ENCODE results near the gene LBH. TPM values are rescaled to one million over a fixed set of nuclear protein-coding genes. Genes with fewer than 3 reads are reported as not detected.

The LBH gene
- total RNA-seq, 1 donor from 2014 or later, result 137 TPM

DNA sequence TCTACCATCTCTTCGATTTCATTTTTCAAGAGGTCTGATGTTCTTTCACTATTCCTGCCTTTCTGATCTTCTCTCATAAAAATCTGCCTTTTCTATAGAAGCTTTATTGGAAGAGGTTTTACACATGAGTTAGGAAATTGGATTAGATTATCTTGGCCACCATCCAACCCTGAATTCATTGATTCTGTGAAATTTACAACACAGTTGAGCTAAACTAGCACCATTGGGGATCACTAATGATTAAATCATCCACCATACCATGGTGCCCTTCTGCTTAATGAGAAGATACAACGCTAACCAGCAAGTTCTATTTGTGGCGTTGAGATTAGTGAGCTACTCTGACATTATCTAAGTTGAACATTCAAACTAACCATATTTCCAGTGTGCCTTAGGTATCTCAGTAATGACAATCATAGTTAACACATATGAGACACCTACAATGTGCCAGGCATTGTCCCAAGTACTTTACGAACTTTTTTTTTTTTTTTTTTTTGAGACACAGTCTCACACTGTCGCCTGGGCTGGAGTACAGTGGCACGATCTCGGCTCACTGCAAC, 17.3 kb upstream of the LBH start:
- no peak overlapping the region for H3K27ac Mint-ChIP-seq (ENCODE audit: unreplicated experiment)
- no peaks in the 10 kb centered on the region for H3K36me3 Mint-ChIP-seq (ENCODE audit: low read depth, unreplicated experiment)
- no peaks in the 10 kb centered on the region for H3K9me3 Mint-ChIP-seq (ENCODE audit: unreplicated experiment)
- no peak overlapping the region for H3K4me3 Mint-ChIP-seq (ENCODE audit: unreplicated experiment)
- H3K4me1 Mint-ChIP-seq (ENCODE audit: unreplicated experiment), result peaks cover 4% of the 10 kb centered on the region
- no peak for DNase-seq (ENCODE audit: low spot score)
- TF ChIP-seq, protein P1, sequence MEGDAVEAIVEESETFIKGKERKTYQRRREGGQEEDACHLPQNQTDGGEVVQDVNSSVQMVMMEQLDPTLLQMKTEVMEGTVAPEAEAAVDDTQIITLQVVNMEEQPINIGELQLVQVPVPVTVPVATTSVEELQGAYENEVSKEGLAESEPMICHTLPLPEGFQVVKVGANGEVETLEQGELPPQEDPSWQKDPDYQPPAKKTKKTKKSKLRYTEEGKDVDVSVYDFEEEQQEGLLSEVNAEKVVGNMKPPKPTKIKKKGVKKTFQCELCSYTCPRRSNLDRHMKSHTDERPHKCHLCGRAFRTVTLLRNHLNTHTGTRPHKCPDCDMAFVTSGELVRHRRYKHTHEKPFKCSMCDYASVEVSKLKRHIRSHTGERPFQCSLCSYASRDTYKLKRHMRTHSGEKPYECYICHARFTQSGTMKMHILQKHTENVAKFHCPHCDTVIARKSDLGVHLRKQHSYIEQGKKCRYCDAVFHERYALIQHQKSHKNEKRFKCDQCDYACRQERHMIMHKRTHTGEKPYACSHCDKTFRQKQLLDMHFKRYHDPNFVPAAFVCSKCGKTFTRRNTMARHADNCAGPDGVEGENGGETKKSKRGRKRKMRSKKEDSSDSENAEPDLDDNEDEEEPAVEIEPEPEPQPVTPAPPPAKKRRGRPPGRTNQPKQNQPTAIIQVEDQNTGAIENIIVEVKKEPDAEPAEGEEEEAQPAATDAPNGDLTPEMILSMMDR (IDR thresholded peaks at IDR 0.05; ENCODE audit: unreplicated experiment), result no peak
- H3K27me3 Mint-ChIP-seq (ENCODE audit: unreplicated experiment), result no peaks in the 10 kb centered on the region

DNA sequence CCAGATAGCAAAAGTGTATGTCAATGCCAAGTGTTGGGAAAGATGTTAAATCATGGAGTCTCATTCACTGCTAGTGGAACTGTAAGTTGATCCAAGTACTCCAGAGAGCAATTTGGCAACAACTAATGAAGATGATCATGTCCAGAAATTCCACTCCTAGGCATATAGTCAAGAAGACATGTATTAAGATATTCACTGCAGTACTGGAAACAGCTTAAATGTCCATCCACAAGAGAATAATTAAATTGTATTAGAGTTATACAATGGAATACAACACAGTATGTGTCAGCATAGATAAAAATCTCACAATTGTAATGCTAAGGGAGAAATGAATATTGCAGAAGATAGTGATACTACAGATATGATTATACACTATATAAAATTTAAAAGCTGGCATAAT, 15.2 kb upstream of the LBH start:
- DNase-seq (ENCODE audit: low spot score), result no peak
- peaks cover 3% of the 10 kb centered on the region for H3K27me3 Mint-ChIP-seq (ENCODE audit: unreplicated experiment)
- TF ChIP-seq, protein P1 (IDR thresholded peaks at IDR 0.05; ENCODE audit: unreplicated experiment), result no peak
- no peaks in the 10 kb centered on the region for H3K36me3 Mint-ChIP-seq (ENCODE audit: low read depth, unreplicated experiment)
- no peak overlapping the region for H3K4me3 Mint-ChIP-seq (ENCODE audit: unreplicated experiment)
- no peak overlapping the region for H3K27ac Mint-ChIP-seq (ENCODE audit: unreplicated experiment)
- H3K4me1 Mint-ChIP-seq (ENCODE audit: unreplicated experiment), result peaks cover 4% of the 10 kb centered on the region
- no peaks in the 10 kb centered on the region for H3K9me3 Mint-ChIP-seq (ENCODE audit: unreplicated experiment)

DNA sequence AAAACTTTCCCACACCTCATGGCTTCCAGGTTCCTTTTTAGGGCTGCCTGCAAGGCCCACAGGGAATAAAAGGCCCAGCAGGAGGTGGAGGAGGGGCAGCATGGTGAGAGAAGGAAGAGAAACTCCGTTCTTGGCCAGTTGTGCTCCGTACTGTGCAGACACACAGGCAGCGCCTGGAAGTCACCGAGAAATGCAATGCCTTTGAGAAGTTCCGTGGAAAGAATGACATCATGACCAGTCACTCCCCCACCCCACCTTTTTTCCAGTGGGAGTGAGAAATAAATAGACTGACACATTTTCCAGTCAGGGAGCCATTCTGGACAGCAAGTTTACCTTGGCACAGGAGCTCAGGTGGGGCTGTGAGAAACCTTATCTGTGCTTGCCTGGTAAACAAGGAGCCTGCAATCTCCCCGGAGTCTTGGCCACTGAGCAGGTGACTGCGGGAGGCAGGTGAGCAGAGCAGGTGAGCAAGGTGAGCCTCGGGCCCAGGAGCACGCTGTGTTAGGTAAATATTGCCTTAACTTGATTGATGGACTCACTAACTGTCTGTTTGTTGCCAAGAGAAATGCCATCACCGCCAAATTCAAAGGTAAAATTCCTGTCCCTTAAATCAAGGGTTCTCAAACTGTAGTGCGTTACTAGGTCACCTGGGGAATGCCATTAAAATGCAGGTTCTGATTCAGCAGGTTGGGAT, 13.5 kb upstream of the LBH start:
- Mint-ChIP-seq H3K36me3 (ENCODE audit: low read depth, unreplicated experiment) (no peaks in the 10 kb centered on the region), H3K27ac (ENCODE audit: unreplicated experiment) (no peak overlapping the region), H3K4me3 (ENCODE audit: unreplicated experiment) (no peak overlapping the region), H3K27me3 (ENCODE audit: unreplicated experiment) (peaks cover 3% of the 10 kb centered on the region), H3K9me3 (ENCODE audit: unreplicated experiment) (no peaks in the 10 kb centered on the region), H3K4me1 (ENCODE audit: unreplicated experiment) (peaks cover 4% of the 10 kb centered on the region)
- TF ChIP-seq, protein P1 (IDR thresholded peaks at IDR 0.05; ENCODE audit: unreplicated experiment), result no peak
- no peak for DNase-seq (ENCODE audit: low spot score)

DNA sequence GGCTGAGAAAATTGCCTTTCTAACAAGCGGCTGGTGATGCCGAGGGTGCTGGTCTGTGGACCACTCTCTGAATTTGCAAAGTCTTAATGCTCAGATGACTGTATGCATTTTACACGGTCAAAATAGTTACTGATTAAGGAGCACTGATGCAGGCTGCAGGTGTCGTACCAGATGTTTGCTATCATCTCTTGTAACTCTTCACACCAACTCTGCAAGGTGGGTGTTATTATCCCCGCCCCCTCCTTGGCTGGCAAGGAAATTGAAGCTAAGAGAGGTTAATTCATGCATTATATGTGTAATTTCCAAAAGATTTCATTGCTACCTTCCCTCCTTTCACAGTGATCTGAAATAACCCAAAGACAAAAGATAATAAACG, 13.0 kb upstream of the LBH start:
- H3K27ac Mint-ChIP-seq (ENCODE audit: unreplicated experiment), result no peak overlapping the region
- DNase-seq (ENCODE audit: low spot score), result no peak
- H3K4me3 Mint-ChIP-seq (ENCODE audit: unreplicated experiment), result no peak overlapping the region
- peaks cover 3% of the 10 kb centered on the region for H3K27me3 Mint-ChIP-seq (ENCODE audit: unreplicated experiment)
- H3K36me3 Mint-ChIP-seq (ENCODE audit: low read depth, unreplicated experiment), result no peaks in the 10 kb centered on the region
- no peaks in the 10 kb centered on the region for H3K9me3 Mint-ChIP-seq (ENCODE audit: unreplicated experiment)
- peaks cover 9% of the 10 kb centered on the region for H3K4me1 Mint-ChIP-seq (ENCODE audit: unreplicated experiment)
- TF ChIP-seq, protein P1 (IDR thresholded peaks at IDR 0.05; ENCODE audit: unreplicated experiment), result no peak

DNA sequence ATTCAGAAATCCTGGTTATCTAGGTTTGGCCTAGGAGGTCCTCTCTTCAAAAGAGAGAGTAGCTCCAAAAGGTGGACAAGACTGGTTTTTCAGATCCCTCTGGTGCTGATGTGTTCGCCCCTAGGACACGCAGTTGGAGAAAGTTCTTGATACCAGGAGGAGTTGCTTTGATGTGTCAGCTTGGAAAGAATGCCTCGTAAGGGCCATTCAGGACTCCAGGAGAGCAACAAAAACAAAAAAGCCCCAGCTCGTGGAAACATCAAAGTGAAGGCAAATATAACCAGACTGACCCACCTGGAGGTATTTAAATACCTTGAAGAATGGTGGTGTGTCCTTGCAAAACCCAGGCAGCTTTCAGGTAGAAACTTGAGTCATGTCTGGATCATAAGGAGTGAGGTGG, 12.5 kb upstream of the LBH start:
- DNase-seq (ENCODE audit: low spot score), result no peak
- H3K4me3 Mint-ChIP-seq (ENCODE audit: unreplicated experiment), result no peak overlapping the region
- no peaks in the 10 kb centered on the region for H3K9me3 Mint-ChIP-seq (ENCODE audit: unreplicated experiment)
- H3K27me3 Mint-ChIP-seq (ENCODE audit: unreplicated experiment), result peaks cover 3% of the 10 kb centered on the region
- H3K36me3 Mint-ChIP-seq (ENCODE audit: low read depth, unreplicated experiment), result no peaks in the 10 kb centered on the region
- TF ChIP-seq, protein P1 (IDR thresholded peaks at IDR 0.05; ENCODE audit: unreplicated experiment), result no peak
- no peak overlapping the region for H3K27ac Mint-ChIP-seq (ENCODE audit: unreplicated experiment)
- H3K4me1 Mint-ChIP-seq (ENCODE audit: unreplicated experiment), result peaks cover 13% of the 10 kb centered on the region
